22Rv1 (cell line): ENCODE data around the gene CSTF2T.

Source experiments
- CTCF ChIP-seq: fragments of 450-650 bp; IDR thresholded peaks from 2 replicates; pipeline ENCODE4 v1.5.1; 2017; ENCODE audit warnings: mild to moderate bottlenecking
- ZFX ChIP-seq: fragments of 450-650 bp; IDR thresholded peaks from 2 replicates; pipeline ENCODE4 v1.6.1; 2017; ENCODE audit warnings: antibody characterized with exemption, borderline replicate concordance

- TF ChIP-seq CTCF: no peak
- no peak for TF ChIP-seq ZFX
Measured at GRCh38 chr10:51700228-51700817, 928 bp upstream of the CSTF2T start.
